B cell (primary cell): ENCODE data around the gene CEND1. TPM values are rescaled to one million over a fixed set of nuclear protein-coding genes. Genes with fewer than 3 reads are reported as not detected.
A peak's percentile ranks its signal among the peaks of the same experiment; 100 is the strongest.

Source experiments
- ATAC-seq: fragments of 200-7000 bp; cut with Tn5 transposase; one replicate; pipeline ENCODE4 v1.10.0; 2021; ENCODE audit warnings: low read depth, mild to moderate bottlenecking, moderate number of reproducible peaks, moderate library complexity
- CTCF ChIA-PET: fragments of 350-600 bp; sonication (Branson Sonifier 250); formaldehyde crosslinking; loops from one replicate; lab custom pipeline; 2021; ENCODE audit warnings: antibody characterized with exemption, inconsistent platforms; lab: Charles Lee
- POLR2A ChIA-PET: fragments of 350-600 bp; sonication (Branson Sonifier 250); formaldehyde crosslinking; loops from one replicate; lab custom pipeline; 2021; ENCODE audit warnings: antibody characterized with exemption; lab: Charles Lee
- DNase-seq: peaks from one replicate; pipeline ENCODE4 v3.0.0; 2013
- H2AFZ ChIP-seq: 2 replicates; pipeline ENCODE4 v1.6.1; 2012; ENCODE audit warnings: mild to moderate bottlenecking, low read depth, low read length; ENCODE audit not compliant: insufficient read depth, poor library complexity, severe bottlenecking
- H3K27ac ChIP-seq, 2 donors: 1 replicate in 1 of 2; 2 replicates in 1 of 2; pipeline ENCODE4 v1.5.1; 2012 to 2013; ENCODE audit warnings: low read length in 2 of 2, mild to moderate bottlenecking in 2 of 2, moderate library complexity in 1 of 2
- H3K27me3 ChIP-seq, 4 experiments: fragments of 200-600 bp in 1 of 4; sonication (generic) in 1 of 4; replicated peaks in 1 of 4; 1 replicate in 2 of 4; 2 replicates in 2 of 4; pipeline versions ENCODE4 v1.6.1 to v1.7.0; 2013 to 2016; ENCODE audit warnings: low read length in 3 of 4, mild to moderate bottlenecking in 2 of 4, mixed read lengths in 1 of 4, moderate library complexity in 1 of 4; ENCODE audit not compliant: insufficient read depth in 4 of 4, control insufficient read depth in 3 of 4; ENCODE audit errors: control extremely low read depth in 1 of 4
- H3K36me3 ChIP-seq, 2 experiments: replicated peaks in 1 of 2; 1 replicate in 1 of 2; 2 replicates in 1 of 2; pipeline versions ENCODE4 v1.6.1 to v1.7.1; 2013; ENCODE audit warnings: low read length in 1 of 2; ENCODE audit not compliant: insufficient read depth in 2 of 2, control insufficient read depth in 1 of 2; ENCODE audit errors: control extremely low read depth in 1 of 2, extremely low read depth in 1 of 2
- H3K4me1 ChIP-seq, 2 donors: fragments of 200-600 bp in 1 of 2; sonication (generic) in 1 of 2; 1 replicate in 1 of 2; 2 replicates in 1 of 2; pipeline versions ENCODE4 v1.5.1 to v1.6.1; 2013 to 2017; ENCODE audit warnings: low read length in 2 of 2; ENCODE audit not compliant: control insufficient read depth in 2 of 2, insufficient read depth in 2 of 2
- H3K4me2 ChIP-seq: replicated peaks from 2 replicates; pipeline ENCODE3; 2012; ENCODE audit warnings: mild to moderate bottlenecking, low read depth, low read length; ENCODE audit not compliant: poor library complexity, severe bottlenecking
- H3K4me3 ChIP-seq, 5 experiments: fragments of 200-600 bp in 1 of 5; sonication (generic) in 1 of 5; 1 replicate in 3 of 5; 2 replicates in 2 of 5; pipeline versions ENCODE4 v1.5.1 to v1.7.0; 2011 to 2016; ENCODE audit warnings: low read length in 4 of 5, mild to moderate bottlenecking in 4 of 5, low read depth in 2 of 5, control low read depth in 1 of 5, moderate library complexity in 1 of 5; ENCODE audit not compliant: insufficient read depth in 1 of 5; ENCODE audit errors: control extremely low read depth in 1 of 5, extremely low read depth in 1 of 5
- H3K79me2 ChIP-seq: fragments of 200-600 bp; sonication (generic); one replicate; pipeline ENCODE4 v1.6.0; 2016; ENCODE audit warnings: low read length; ENCODE audit not compliant: control insufficient read depth, insufficient read depth
- H3K9ac ChIP-seq: fragments of 200-600 bp; sonication (generic); 2 replicates; pipeline ENCODE4 v1.6.1; 2017; ENCODE audit warnings: mild to moderate bottlenecking, low read length, moderate library complexity
- H3K9me3 ChIP-seq, 3 donors: one replicate each; pipeline versions ENCODE4 v1.6.1 to v1.7.1; 2013; ENCODE audit warnings: low read length in 2 of 3; ENCODE audit not compliant: control insufficient read depth in 2 of 3, insufficient read depth in 1 of 3; ENCODE audit errors: control extremely low read depth in 1 of 3
- H4K20me1 ChIP-seq: 2 replicates; pipeline ENCODE4 v1.6.0; 2012; ENCODE audit warnings: mild to moderate bottlenecking, low read length; ENCODE audit not compliant: insufficient read depth, control insufficient read depth, poor library complexity, severe bottlenecking
- H3K27ac Mint-ChIP-seq: one replicate; pipeline ENCODE4 v1.8.0; 2021; ENCODE audit warnings: mixed read lengths
- H3K27me3 Mint-ChIP-seq: one replicate; pipeline ENCODE4 v1.8.0; 2021; ENCODE audit warnings: mixed read lengths
- H3K4me1 Mint-ChIP-seq: one replicate; pipeline ENCODE4 v1.8.0; 2021; ENCODE audit warnings: mixed read lengths
- H3K4me3 Mint-ChIP-seq: one replicate; pipeline ENCODE4 v1.8.0; 2021; ENCODE audit warnings: mixed read lengths
- H3K9me3 Mint-ChIP-seq: one replicate; pipeline ENCODE4 v1.8.0; 2022; ENCODE audit warnings: mixed read lengths; ENCODE audit not compliant: insufficient read depth
- CTCF ChIP-seq: fragments of 200-600 bp; IDR thresholded peaks from one replicate; pipeline ENCODE4 v1.8.0; 2022; ENCODE audit warnings: antibody characterized with exemption, mild to moderate bottlenecking
- EZH2 ChIP-seq: IDR thresholded peaks from 2 replicates; pipeline ENCODE4 v1.6.1; 2012; ENCODE audit warnings: borderline replicate concordance, low read depth, mild to moderate bottlenecking, moderate library complexity, low read length; ENCODE audit not compliant: insufficient read depth, poor library complexity, severe bottlenecking
- WGBS: methylation state at CpG from one replicate; pipeline ENCODE4 v1.1.5; 2013; ENCODE audit warnings: missing lambda C conversion rate; ENCODE audit not compliant: insufficient coverage; 5-methylcytosine and 5-hydroxymethylcytosine counted together
- intact Hi-C: fragments of 100-400 bp; cut with micrococcal nuclease; formaldehyde crosslinking; loops from one replicate; pipeline ENCODE4 v1.10.0; 2022
- polyA plus RNA-seq: library from polyadenylated mRNA; depleted of rRNA; stranded (reverse); fragments of >200 nt; gene quantifications from 2 replicates; pipeline ENCODE4 v1.2.3, GENCODE V29; 2012
- total RNA-seq, 2 donors: library from RNA; stranded (reverse); fragments of 120-200 nt in 1 of 2; gene quantifications; 1 replicate in 1 of 2; 2 replicates in 1 of 2; pipeline versions ENCODE4 v1.2.3 to v1.2.4, GENCODE V29; 2013 to 2022

Gene CEND1
- total and polyA plus RNA-seq, 2 donors (not counting 1 experiment from before 2014, with no cell fraction given), result 0.13 to 0.39 TPM

GRCh38 chr11:831118-831864, 41.4 kb upstream of the CEND1 start:
- no peak overlapping the region for H3K27ac Mint-ChIP-seq
- peak overlapping the region; percentile 99 for H3K4me2 ChIP-seq
- H3K27me3 ChIP-seq, result peaks cover 0 to 65% (median 20%) of the 10 kb centered on the region in 4 experiments
- H3K79me2 ChIP-seq, result no peaks in the 10 kb centered on the region
- peak overlapping the region; percentile 68 for H3K9ac ChIP-seq
- peaks cover 50% of the 10 kb centered on the region for H4K20me1 ChIP-seq
- peak overlapping the region; percentile 70 for H3K4me3 Mint-ChIP-seq
- peaks cover 7% of the 10 kb centered on the region for H3K27me3 Mint-ChIP-seq
- H3K9me3 ChIP-seq, result peaks cover 0 to 15% (median 0%) of the 10 kb centered on the region in 3 donors
- peak; percentile 44 for DNase-seq
- ATAC-seq, result no peak
- WGBS, result 88% methylated on average over 20 of the region's 31 CpGs
- no peak for TF ChIP-seq EZH2
- no peak for TF ChIP-seq CTCF
- peak overlapping the region; percentile 78 for H2AFZ ChIP-seq
- peaks cover 67 to 73% of the 10 kb centered on the region in 2 donors for H3K4me1 ChIP-seq
- ChIA-PET CTCF (interaction anchor here (1.0 to 1.4 kb wide), 2 partner anchors 17 to 22 kb away, joined by 3 read pairs; partner anchors contain the start of gene RPLP2), POLR2A (interaction anchor here (0.8 to 6.4 kb wide), 5 partner anchors 11 to 35 kb away, joined by 3 to 57 read pairs (median 11); partner anchors contain the start of genes PNPLA2, POLR2L and TSPAN4)
- peak overlapping the region in 4 of 5 experiments; percentile 36 to 55 (median 48) for H3K4me3 ChIP-seq
- intact Hi-C loops, result no loop called here
- no peaks in the 10 kb centered on the region for H3K9me3 Mint-ChIP-seq
- no peak overlapping the region for H3K27ac ChIP-seq
- H3K36me3 ChIP-seq, result no peaks in the 10 kb centered on the region
- H3K4me1 Mint-ChIP-seq, result peaks cover 53% of the 10 kb centered on the region
